ENCODE measurements around the gene ZNF70. TPM values are rescaled to one million over a fixed set of nuclear protein-coding genes. Genes with fewer than 3 reads are reported as not detected.

The ZNF70 gene
- total RNA-seq, 1 experiment from 2014 or later = 2.9 TPM

DNA sequence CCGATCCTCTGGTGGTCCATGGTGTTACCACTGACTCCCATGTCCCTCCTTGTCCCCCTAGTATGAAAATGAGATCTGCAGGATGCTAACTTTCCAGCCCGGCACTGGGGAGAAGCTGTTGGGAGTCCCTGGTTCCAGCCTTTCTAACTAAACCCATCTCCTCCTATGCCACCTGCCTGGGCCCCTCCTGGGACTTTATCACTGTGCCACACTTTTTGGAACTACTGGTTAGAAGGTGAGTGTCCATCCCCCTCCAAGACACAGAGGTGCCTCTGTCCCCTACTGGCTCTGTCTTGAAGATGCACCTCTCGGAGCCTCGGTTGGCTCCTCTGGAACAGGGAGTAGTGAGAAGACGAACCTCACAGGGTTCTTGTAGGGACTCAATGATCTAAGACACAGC is 60.2 kb downstream of the ZNF70 start, which contains the start of gene RGL4:
Gene RGL4, plus strand, starts transcription at position 301 of the 400 bp plus-strand sequence. CDS start 1,018 bp downstream, outside the sequence.
- no peaks in the 10 kb centered on the region for H3K9me3 ChIP-seq (ENCODE audit: insufficient read depth, low read depth)
- POLR2A ChIA-PET (ENCODE audit: unreplicated experiment) = no interaction called here
- no peaks in the 10 kb centered on the region for H3K79me2 ChIP-seq (ENCODE audit: low read depth)
- no peaks in the 10 kb centered on the region for H4K20me1 ChIP-seq (ENCODE audit: insufficient read depth)
- H2AFZ ChIP-seq = no peak within 1 kb of the TSS
- intact Hi-C loops (cut with micrococcal nuclease; ENCODE audit: unreplicated experiment) = no loop called here
- no peaks in the 10 kb centered on the region; the same call in 1 of the 2 replicates for H3K36me3 ChIP-seq (ENCODE audit: low read depth)
- H3K9me2 ChIP-seq (ENCODE audit: insufficient read depth) = no peaks in the 10 kb centered on the region
- no peaks in the 10 kb centered on the region for H3K27me3 ChIP-seq (ENCODE audit: insufficient read depth, low read depth)
- no peak within 1 kb of the TSS for H3K27ac ChIP-seq
- CTCF ChIA-PET = no interaction called here
- no TSS peak for BruUV-seq (replicated peaks)
- H3F3A ChIP-seq (ENCODE audit: insufficient read depth, low read depth) = no peaks in the 10 kb centered on the region
- no peak within 1 kb of the TSS for H3K4me3 ChIP-seq
- no peak for DNase-seq
- H3K4me1 ChIP-seq (replicated peaks; ENCODE audit: insufficient read depth) = no peaks in the 10 kb centered on the region
- TF ChIP-seq CTCF (conservative IDR thresholded peaks at IDR 0.05) (no peak), EZH2 (IDR thresholded peaks at IDR 0.05; ENCODE audit: low read depth) (no peak)
- no peak within 1 kb of the TSS for H3K4me2 ChIP-seq

- no peak for TF ChIP-seq EZH2 (IDR thresholded peaks at IDR 0.05; ENCODE audit: low read depth)
- TF ChIP-seq CTCF (conservative IDR thresholded peaks at IDR 0.05) = no peak
- H3K27me3 ChIP-seq (ENCODE audit: insufficient read depth, low read depth) = no peaks in the 10 kb centered on the region
- H3F3A ChIP-seq (ENCODE audit: insufficient read depth, low read depth) = no peaks in the 10 kb centered on the region
- no peak overlapping the region for H3K4me2 ChIP-seq
- H2AFZ ChIP-seq = no peak overlapping the region
- POLR2A ChIA-PET (ENCODE audit: unreplicated experiment) = no interaction called here
- no peak overlapping the region for H3K4me3 ChIP-seq
- no peaks in the 10 kb centered on the region for H3K4me1 ChIP-seq (replicated peaks; ENCODE audit: insufficient read depth)
- BruUV-seq (replicated peaks) = no TSS peak
- H3K27ac ChIP-seq = no peak overlapping the region
- CTCF ChIA-PET = no interaction called here
- no peaks in the 10 kb centered on the region for H4K20me1 ChIP-seq (ENCODE audit: insufficient read depth)
- intact Hi-C loops (cut with micrococcal nuclease; ENCODE audit: unreplicated experiment) = no loop called here
- H3K9me3 ChIP-seq (ENCODE audit: insufficient read depth, low read depth) = no peaks in the 10 kb centered on the region
- H3K79me2 ChIP-seq (ENCODE audit: low read depth) = no peaks in the 10 kb centered on the region
- no peak for DNase-seq
- no peaks in the 10 kb centered on the region for H3K9me2 ChIP-seq (ENCODE audit: insufficient read depth)
- H3K36me3 ChIP-seq (ENCODE audit: low read depth) = no peaks in the 10 kb centered on the region
These were observed 61.5 kb downstream of the ZNF70 start for GRCh38 chr22:23689414-23689813.

Other genes starting within 250 kb of the ZNF70 start
- not detected in 2 replicates for gene IGLL1, start 170.8 kb downstream of the ZNF70 start, total RNA-seq (2021)
- 0.57 and 0.60 TPM in 2 replicates for gene DRICH1, start 118.8 kb downstream of the ZNF70 start, total RNA-seq (2021)
- not detected in 2 replicates for gene RGL4, start 60.1 kb downstream of the ZNF70 start, total RNA-seq (2021)
- 0.90 and 1.1 TPM in 2 replicates for gene VPREB3, start 3.3 kb upstream of the ZNF70 start, total RNA-seq (2021)
- not detected in 2 replicates for gene C22orf15, start 11.9 kb upstream of the ZNF70 start, total RNA-seq (2021)
- gene CHCHD10, start 16.9 kb upstream of the ZNF70 start, total RNA-seq (2021) = 37.0 and 43.5 TPM in 2 replicates
- 2.4 and 3.6 TPM in 2 replicates for gene MMP11, start 21.7 kb upstream of the ZNF70 start, total RNA-seq (2021)
- 61.7 and 80.2 TPM in 2 replicates for gene SMARCB1, start 35.9 kb upstream of the ZNF70 start, total RNA-seq (2021)
- gene DERL3, start 87.9 kb upstream of the ZNF70 start, total RNA-seq (2021) = 0.41 and 1.2 TPM in 2 replicates
- 24.0 and 26.9 TPM in 2 replicates for gene SLC2A11, start 106.8 kb upstream of the ZNF70 start, total RNA-seq (2021)
- 531 and 695 TPM in 2 replicates for gene MIF, start 143.3 kb upstream of the ZNF70 start, total RNA-seq (2021)
- gene GSTT2B, start 210.1 kb upstream of the ZNF70 start, total RNA-seq (2021) = 0.50 TPM in 1 of 2 replicates, not detected in the other
- not detected in 2 replicates for gene DDTL, start 215.8 kb upstream of the ZNF70 start, total RNA-seq (2021)
- gene DDT, start 223.3 kb upstream of the ZNF70 start, total RNA-seq (2021) = 42.0 and 67.9 TPM in 2 replicates
- gene GSTT2, start 229.0 kb upstream of the ZNF70 start, total RNA-seq (2021) = 0.79 TPM in 1 of 2 replicates, not detected in the other

Data from PC-9 (cell line).